ENCODE measurements around the gene SNAP29. TPM values are rescaled to one million over a fixed set of nuclear protein-coding genes. Genes with fewer than 3 reads are reported as not detected.

Gene SNAP29
- total RNA-seq, 5 donors from 2014 or later (not counting 1 experiment from before 2014, with no cell fraction given), result 15.8 to 26.2 (median 23.3) TPM

DNA sequence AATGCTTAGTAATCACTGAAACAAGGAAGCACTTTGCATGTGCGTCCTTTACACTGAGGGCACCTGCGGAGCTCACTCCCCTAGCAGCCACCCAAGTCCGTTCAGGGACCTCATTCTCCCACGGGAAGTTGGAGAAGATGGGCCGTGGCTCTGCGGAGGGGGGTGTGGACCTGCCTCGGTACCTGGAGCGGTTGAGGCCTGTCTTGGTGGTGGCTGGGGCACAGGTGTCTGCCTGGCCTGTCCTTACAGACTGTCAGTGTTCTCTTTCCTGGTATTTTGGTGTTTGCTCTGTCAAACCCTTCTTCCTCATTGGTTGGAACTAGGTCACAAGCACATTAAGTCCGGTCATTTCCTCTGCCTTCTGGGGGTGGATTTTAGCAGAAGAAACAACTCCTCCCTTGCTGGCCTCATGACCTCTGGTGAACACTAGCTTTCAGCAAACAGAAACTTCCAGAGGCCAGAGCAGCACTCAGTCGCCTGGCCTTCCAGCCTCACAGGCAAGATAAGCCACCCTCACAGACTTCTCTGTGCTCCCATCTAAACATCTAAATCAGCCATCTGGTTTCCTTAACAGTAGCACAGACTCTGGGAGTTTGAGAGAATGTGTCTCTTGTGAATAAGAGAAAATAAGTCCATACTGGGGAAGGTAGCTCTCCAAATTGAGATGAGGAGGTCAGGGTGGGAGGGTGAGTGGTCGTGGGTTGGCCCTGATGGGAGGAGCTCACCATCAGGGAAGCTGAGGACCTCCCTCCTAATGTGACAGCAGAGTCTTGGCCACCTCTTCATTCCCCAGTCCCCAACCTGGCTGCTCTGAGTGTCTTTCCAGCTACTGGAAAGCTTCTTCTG lies 8.6 kb downstream of the SNAP29 start:
- WGBS (ENCODE audit: insufficient coverage), result 92% methylated on average over 9 of the region's 11 CpGs
- POLR2A ChIA-PET, result interaction anchor here (0.5 to 0.7 kb wide), 3 partner anchors 11 to 724 kb away, joined by 3 to 4 read pairs (median 3); no protein-coding TSS in a partner anchor
- DNase-seq (peak in 1 of 35 experiments; percentile 12), ATAC-seq (replicated peaks in 1 of 4) (peak in 1 of 4 experiments; percentile 35)
- H3K4me1 Mint-ChIP-seq, result peaks cover 27 to 43% (median 40%) of the 10 kb centered on the region in 3 donors
- H3K4me3 ChIP-seq (ENCODE audit: control insufficient read depth in 1 of 2, extremely low read depth in 1 of 2, low read length in 1 of 2), result no peak overlapping the region
- CTCF ChIA-PET, result no interaction called here
- H3K27me3 Mint-ChIP-seq, result no peaks in the 10 kb centered on the region
- no peaks in the 10 kb centered on the region for H3K9me3 Mint-ChIP-seq
- no peak overlapping the region for H3K4me3 Mint-ChIP-seq
- H3K36me3 ChIP-seq (ENCODE audit: control insufficient read depth in 2 of 2, extremely low read depth in 1 of 2, insufficient read depth in 1 of 2, low read length in 1 of 2), result peaks cover 11 to 38% of the 10 kb centered on the region in 2 donors
- peaks cover 26% of the 10 kb centered on the region for H3K36me3 Mint-ChIP-seq
- peaks cover 0 to 29% of the 10 kb centered on the region in 2 experiments for H3K4me1 ChIP-seq (ENCODE audit: control insufficient read depth in 1 of 2, extremely low read depth in 1 of 2, insufficient read depth in 2 of 2, low read length in 2 of 2)
- H3K27ac Mint-ChIP-seq, result peak overlapping the region; percentile 57 to 71
- H3K9me3 ChIP-seq, result no peaks in the 10 kb centered on the region
- H3K27ac ChIP-seq (ENCODE audit: low read length), result peak overlapping the region; percentile 32
- H3K27me3 ChIP-seq (replicated peaks in 1 of 2; ENCODE audit: control insufficient read depth in 2 of 2, extremely low read depth in 1 of 2, insufficient read depth in 2 of 2, low read length in 1 of 2), result no peaks in the 10 kb centered on the region

GRCh38 chr22:20868025-20868962 lies 9.5 kb downstream of the SNAP29 start:
- CTCF ChIA-PET, result no interaction called here
- no peak for ATAC-seq (replicated peaks in 1 of 4)
- H3K27ac ChIP-seq (ENCODE audit: low read length), result peak overlapping the region; percentile 32
- POLR2A ChIA-PET, result interaction anchor here in 1 of 2 donors (0.5 kb wide), 1 partner anchor 11 kb away, joined by 4 read pairs; no protein-coding TSS in a partner anchor
- Mint-ChIP-seq H3K4me1 (peaks cover 18 to 36% (median 32%) of the 10 kb centered on the region in 3 donors), H3K27ac (peak overlapping the region in 1 of 2 donors; percentile 71), H3K36me3 (peaks cover 27% of the 10 kb centered on the region), H3K27me3 (no peaks in the 10 kb centered on the region), H3K4me3 (no peak overlapping the region), H3K9me3 (no peaks in the 10 kb centered on the region)
- H3K27me3 ChIP-seq (replicated peaks in 1 of 2; ENCODE audit: control insufficient read depth in 2 of 2, extremely low read depth in 1 of 2, insufficient read depth in 2 of 2, low read length in 1 of 2), result no peaks in the 10 kb centered on the region
- no peak overlapping the region for H3K4me3 ChIP-seq (ENCODE audit: control insufficient read depth in 1 of 2, extremely low read depth in 1 of 2, low read length in 1 of 2)
- H3K9me3 ChIP-seq, result no peaks in the 10 kb centered on the region
- no peak for DNase-seq
- peaks cover 0 to 20% of the 10 kb centered on the region in 2 experiments for H3K4me1 ChIP-seq (ENCODE audit: control insufficient read depth in 1 of 2, extremely low read depth in 1 of 2, insufficient read depth in 2 of 2, low read length in 2 of 2)
- H3K36me3 ChIP-seq (ENCODE audit: control insufficient read depth in 2 of 2, extremely low read depth in 1 of 2, insufficient read depth in 1 of 2, low read length in 1 of 2), result peaks cover 14 to 33% of the 10 kb centered on the region in 2 donors
- WGBS (ENCODE audit: insufficient coverage), result 89% methylated on average over 5 of the region's 7 CpGs

GRCh38 chr22:20869234-20869633 lies 10.4 kb downstream of the SNAP29 start:
- H3K36me3 ChIP-seq (ENCODE audit: control insufficient read depth in 2 of 2, extremely low read depth in 1 of 2, insufficient read depth in 1 of 2, low read length in 1 of 2), result peaks cover 20 to 31% of the 10 kb centered on the region in 2 donors
- Mint-ChIP-seq H3K4me1 (peaks cover 10 to 31% (median 24%) of the 10 kb centered on the region in 3 donors), H3K9me3 (no peaks in the 10 kb centered on the region), H3K27ac (no peak overlapping the region), H3K36me3 (peaks cover 22% of the 10 kb centered on the region), H3K27me3 (no peaks in the 10 kb centered on the region), H3K4me3 (no peak overlapping the region)
- no peaks in the 10 kb centered on the region for H3K9me3 ChIP-seq
- no peak for DNase-seq
- ATAC-seq (replicated peaks in 1 of 4), result no peak
- H3K27ac ChIP-seq (ENCODE audit: low read length), result no peak overlapping the region
- H3K27me3 ChIP-seq (replicated peaks in 1 of 2; ENCODE audit: control insufficient read depth in 2 of 2, extremely low read depth in 1 of 2, insufficient read depth in 2 of 2, low read length in 1 of 2), result no peaks in the 10 kb centered on the region
- no peak overlapping the region for H3K4me3 ChIP-seq (ENCODE audit: control insufficient read depth in 1 of 2, extremely low read depth in 1 of 2, low read length in 1 of 2)
- POLR2A ChIA-PET, result no interaction called here
- peaks cover 0 to 18% of the 10 kb centered on the region in 2 experiments for H3K4me1 ChIP-seq (ENCODE audit: control insufficient read depth in 1 of 2, extremely low read depth in 1 of 2, insufficient read depth in 2 of 2, low read length in 2 of 2)
- WGBS (ENCODE audit: insufficient coverage), result 96% methylated on average over 2 of the region's 2 CpGs
- CTCF ChIA-PET, result no interaction called here

- H3K27me3 Mint-ChIP-seq, result no peaks in the 10 kb centered on the region
- peaks cover 0 to 3% (median 0%) of the 10 kb centered on the region in 3 donors for H3K4me1 Mint-ChIP-seq
- 100% methylated on average over 1 of the region's 3 CpGs for WGBS (ENCODE audit: insufficient coverage)
- CTCF ChIA-PET, result no interaction called here
- peaks cover 20 to 27% of the 10 kb centered on the region in 2 donors for H3K36me3 ChIP-seq (ENCODE audit: control insufficient read depth in 2 of 2, extremely low read depth in 1 of 2, insufficient read depth in 1 of 2, low read length in 1 of 2)
- H3K9me3 ChIP-seq, result no peaks in the 10 kb centered on the region
- no peak for ATAC-seq (replicated peaks in 1 of 4)
- H3K27me3 ChIP-seq (replicated peaks in 1 of 2; ENCODE audit: control insufficient read depth in 2 of 2, extremely low read depth in 1 of 2, insufficient read depth in 2 of 2, low read length in 1 of 2), result no peaks in the 10 kb centered on the region
- H3K4me3 ChIP-seq (ENCODE audit: control insufficient read depth in 1 of 2, extremely low read depth in 1 of 2, low read length in 1 of 2), result no peak overlapping the region
- no peaks in the 10 kb centered on the region for H3K4me1 ChIP-seq (ENCODE audit: control insufficient read depth in 1 of 2, extremely low read depth in 1 of 2, insufficient read depth in 2 of 2, low read length in 2 of 2)
- DNase-seq, result no peak
- no peak overlapping the region for H3K4me3 Mint-ChIP-seq
- peaks cover 24% of the 10 kb centered on the region for H3K36me3 Mint-ChIP-seq
- no peaks in the 10 kb centered on the region for H3K9me3 Mint-ChIP-seq
- peak overlapping the region in 1 of 2 donors; percentile 8 for H3K27ac Mint-ChIP-seq
- POLR2A ChIA-PET, result no interaction called here
- no peak overlapping the region for H3K27ac ChIP-seq (ENCODE audit: low read length)
Observed at GRCh38 chr22:20873214-20873613, 14.4 kb downstream of the SNAP29 start.

- H3K36me3 Mint-ChIP-seq, result peaks cover 21% of the 10 kb centered on the region
- Histone ChIP-seq H3K4me1 (ENCODE audit: control insufficient read depth in 1 of 2, extremely low read depth in 1 of 2, insufficient read depth in 2 of 2, low read length in 2 of 2) (no peaks in the 10 kb centered on the region), H3K27me3 (replicated peaks in 1 of 2; ENCODE audit: control insufficient read depth in 2 of 2, extremely low read depth in 1 of 2, insufficient read depth in 2 of 2, low read length in 1 of 2) (no peaks in the 10 kb centered on the region), H3K9me3 (no peaks in the 10 kb centered on the region), H3K36me3 (ENCODE audit: control insufficient read depth in 2 of 2, extremely low read depth in 1 of 2, insufficient read depth in 1 of 2, low read length in 1 of 2) (peaks cover 13 to 24% of the 10 kb centered on the region in 2 donors), H3K4me3 (ENCODE audit: control insufficient read depth in 1 of 2, extremely low read depth in 1 of 2, low read length in 1 of 2) (no peak overlapping the region), H3K27ac (ENCODE audit: low read length) (no peak overlapping the region)
- ChIA-PET CTCF (no interaction called here), POLR2A (interaction anchor here in 1 of 2 donors (0.6 kb wide), 1 partner anchor 12 kb away, joined by 3 read pairs; no protein-coding TSS in a partner anchor)
- WGBS (ENCODE audit: insufficient coverage), result 100% methylated on average over 1 of the region's 1 CpG
- no peak overlapping the region for H3K27ac Mint-ChIP-seq
- ATAC-seq (replicated peaks in 1 of 4), result no peak
- H3K4me1 Mint-ChIP-seq, result peaks cover 0 to 3% (median 0%) of the 10 kb centered on the region in 3 donors
- no peaks in the 10 kb centered on the region for H3K9me3 Mint-ChIP-seq
- no peak overlapping the region for H3K4me3 Mint-ChIP-seq
- H3K27me3 Mint-ChIP-seq, result no peaks in the 10 kb centered on the region
- no peak for DNase-seq
Observed at GRCh38 chr22:20875296-20875695, 16.5 kb downstream of the SNAP29 start.

- Mint-ChIP-seq H3K4me1 (peaks cover 0 to 3% (median 0%) of the 10 kb centered on the region in 3 donors), H3K9me3 (no peaks in the 10 kb centered on the region), H3K27me3 (no peaks in the 10 kb centered on the region), H3K27ac (no peak overlapping the region), H3K4me3 (no peak overlapping the region), H3K36me3 (peaks cover 29% of the 10 kb centered on the region)
- Histone ChIP-seq H3K4me3 (ENCODE audit: control insufficient read depth in 1 of 2, extremely low read depth in 1 of 2, low read length in 1 of 2) (no peak overlapping the region), H3K36me3 (ENCODE audit: control insufficient read depth in 2 of 2, extremely low read depth in 1 of 2, insufficient read depth in 1 of 2, low read length in 1 of 2) (peaks cover 18 to 27% of the 10 kb centered on the region in 2 donors), H3K27me3 (replicated peaks in 1 of 2; ENCODE audit: control insufficient read depth in 2 of 2, extremely low read depth in 1 of 2, insufficient read depth in 2 of 2, low read length in 1 of 2) (no peaks in the 10 kb centered on the region), H3K4me1 (ENCODE audit: control insufficient read depth in 1 of 2, extremely low read depth in 1 of 2, insufficient read depth in 2 of 2, low read length in 2 of 2) (no peaks in the 10 kb centered on the region), H3K9me3 (no peaks in the 10 kb centered on the region), H3K27ac (ENCODE audit: low read length) (no peak overlapping the region)
- ChIA-PET CTCF (no interaction called here), POLR2A (no interaction called here)
- no peak for DNase-seq
- 100% methylated on average over 2 of the region's 3 CpGs for WGBS (ENCODE audit: insufficient coverage)
- ATAC-seq (replicated peaks in 1 of 4), result no peak
Observed at GRCh38 chr22:20877715-20878114, 18.9 kb downstream of the SNAP29 start.

Measured in T-cell (primary cell).